Adrenal gland (tissue), 12 donors: ENCODE results near the gene FXYD2. TPM values are rescaled to one million over a fixed set of nuclear protein-coding genes. Genes with fewer than 3 reads are reported as not detected.

Source experiments
- DNase-seq, 7 donors: peaks; one replicate each; pipeline ENCODE4 v3.0.0-alpha.2; 2019 to 2020
- H3K27ac ChIP-seq, 5 donors: fragments of 200-600 bp; sonication (generic) in 4 of 5; 1 replicate in 3 of 5; 2 replicates in 2 of 5; pipeline versions ENCODE4 v1.5.1 to v1.8.0; 2016 to 2020; ENCODE audit warnings: mild to moderate bottlenecking in 1 of 5
- H3K27me3 ChIP-seq: fragments of 200-600 bp; 2 replicates; pipeline ENCODE4 v1.8.0; 2021
- H3K36me3 ChIP-seq, 2 donors: fragments of 200-600 bp; replicated peaks in 1 of 2; 1 replicate in 1 of 2; 2 replicates in 1 of 2; pipeline versions ENCODE4 v1.5.1 to v1.8.0; 2018 to 2022
- H3K4me1 ChIP-seq, 2 donors: fragments of 200-600 bp; replicated peaks in 1 of 2; 1 replicate in 1 of 2; 2 replicates in 1 of 2; pipeline versions ENCODE4 v1.5.1 to v1.8.0; 2018 to 2021
- H3K4me3 ChIP-seq, 4 donors: fragments of 200-600 bp; sonication (generic) in 3 of 4; one replicate each; pipeline ENCODE4 v1.5.1; 2016 to 2018
- H3K9me3 ChIP-seq, 3 donors: fragments of 200-600 bp; sonication (generic) in 1 of 3; replicated peaks in 1 of 3; 1 replicate in 2 of 3; 2 replicates in 1 of 3; pipeline versions ENCODE4 v1.5.1 to v1.8.0; 2016 to 2021
- CTCF ChIP-seq, 6 experiments: fragments of 450-650 bp in 4 of 6; fragments of 200-600 bp in 2 of 6; sonication (generic) in 1 of 6; IDR thresholded peaks; 1 replicate in 5 of 6; 2 replicates in 1 of 6; pipeline versions ENCODE4 v1.5.1 to v1.8.0; 2016 to 2021; ENCODE audit warnings: antibody characterized with exemption in 6 of 6, mild to moderate bottlenecking in 2 of 6, moderate library complexity in 1 of 6
- POLR2A ChIP-seq, 2 donors: fragments of 450-650 bp; IDR thresholded peaks; one replicate each; pipeline ENCODE4 v1.6.1; 2017; ENCODE audit warnings: antibody characterized with exemption in 2 of 2, mild to moderate bottlenecking in 2 of 2, moderate library complexity in 1 of 2
- WGBS, 4 donors: extraction: QIAGEN DNeasy Blood & Tissue Kit in 2 of 4; methylation state at CpG; one replicate each; pipeline versions ENCODE4 v1.1.5 to v1.1.7; 2013 to 2017; 5-methylcytosine and 5-hydroxymethylcytosine counted together
- intact Hi-C, 2 donors: fragments of 100-400 bp; cut with DNase I; formaldehyde crosslinking; loops; one replicate each; pipeline versions ENCODE4 v1.14.1 to v1.15.0; 2022 to 2023
- polyA plus RNA-seq, 3 donors: library from polyadenylated mRNA; stranded (reverse); fragments of 200-250 nt in 2 of 3; fragments of 350-450 nt in 1 of 3; fragmentation: Illumina TruSeq in 1 of 3; extraction: RNeasy Lipid Tissue Mini Kit (QIAGEN cat#74804) in 1 of 3; gene quantifications; one replicate each; pipeline ENCODE4 v1.2.3, GENCODE V29; 2013 to 2014
- total RNA-seq, 9 donors: library from RNA; depleted of rRNA in 4 of 9; stranded (reverse); fragments of >200 nt in 4 of 9; fragments of 120-200 nt in 1 of 9; fragmentation: NEBNext Ultra II Directional in 1 of 9; extraction: Animal tissue kit (Norgen Biotek cat#: 25700) in 1 of 9; gene quantifications; one replicate each; pipeline versions ENCODE4 v1.1.0 to v1.2.4, GENCODE V29; 2013 to 2023
- donor health status: healthy with polysubstance abuse.
- donor health status: Bipolar disorder and iron deficiency.
- donor health status: DM: yes; HTN: yes; CAD: no.
- donor health status: DM: no; HTN: no; CAD: no.
- donor health status: DM: no; HTN: no; CAD: no.
- donor health status: DM: yes; HTN: yes; CAD: no.

FXYD2 gene
- total and polyA plus RNA-seq, 12 donors = 0.27 to 11.3 (median 2.7) TPM; not detected in 2

GRCh38 chr11:117863383-117863782 is 38.8 kb upstream of the FXYD2 start:
- intact Hi-C loops = no loop called here
- 76 to 93% (median 78%) methylated on average over 1 of the region's 1 CpG for WGBS, 4 donors
- no peak overlapping the region for H3K4me3 ChIP-seq
- H3K27me3 ChIP-seq = no peaks in the 10 kb centered on the region
- no peak overlapping the region for H3K27ac ChIP-seq
- TF ChIP-seq POLR2A (IDR thresholded peaks at IDR 0.05) (no peak), CTCF (IDR thresholded peaks at IDR 0.05) (no peak)
- H3K36me3 ChIP-seq = no peaks in the 10 kb centered on the region
- no peak for DNase-seq
- peaks cover 0 to 35% of the 10 kb centered on the region in 2 donors for H3K4me1 ChIP-seq
- H3K9me3 ChIP-seq = no peaks in the 10 kb centered on the region

GRCh38 chr11:117862753-117863152 is 38.2 kb upstream of the FXYD2 start:
- no peak overlapping the region for H3K4me3 ChIP-seq
- H3K9me3 ChIP-seq = no peaks in the 10 kb centered on the region
- DNase-seq = no peak
- no peaks in the 10 kb centered on the region for H3K36me3 ChIP-seq
- TF ChIP-seq POLR2A (IDR thresholded peaks at IDR 0.05) = no peak
- no peak for TF ChIP-seq CTCF (IDR thresholded peaks at IDR 0.05)
- intact Hi-C loops = no loop called here
- H3K4me1 ChIP-seq = peaks cover 0 to 41% of the 10 kb centered on the region in 2 donors
- WGBS, 4 donors = 90 to 100% (median 100%) methylated on average over 1 of the region's 1 CpG; no CpG with 5 or more reads in 1 of the 4 donors
- H3K27me3 ChIP-seq = no peaks in the 10 kb centered on the region
- H3K27ac ChIP-seq = peak overlapping the region in 2 of 5 donors; percentile 64 to 74

GRCh38 chr11:117862019-117862725 is 37.6 kb upstream of the FXYD2 start:
- intact Hi-C loops = no loop called here
- H3K36me3 ChIP-seq = no peaks in the 10 kb centered on the region
- peak overlapping the region in 4 of 5 donors; percentile 36 to 74 (median 50) for H3K27ac ChIP-seq
- H3K4me1 ChIP-seq = peaks cover 0 to 45% of the 10 kb centered on the region in 2 donors
- peak in 3 of 7 donors; percentile 10 to 56 (median 21) for DNase-seq
- H3K9me3 ChIP-seq = no peaks in the 10 kb centered on the region
- no peak overlapping the region for H3K4me3 ChIP-seq
- TF ChIP-seq POLR2A (IDR thresholded peaks at IDR 0.05) (no peak), CTCF (IDR thresholded peaks at IDR 0.05) (no peak)
- WGBS, 4 donors = 46 to 68% (median 62%) methylated on average over 11 to 12 of the region's 12 CpGs
- H3K27me3 ChIP-seq = no peaks in the 10 kb centered on the region

- H3K27ac ChIP-seq = peak overlapping the region in 4 of 5 donors; percentile 36 to 74 (median 50)
- intact Hi-C loops = no loop called here
- no peaks in the 10 kb centered on the region for H3K36me3 ChIP-seq
- peaks cover 0 to 45% of the 10 kb centered on the region in 2 donors for H3K4me1 ChIP-seq
- DNase-seq = peak in 5 of 7 donors; percentile 29 to 87 (median 47)
- WGBS, 4 donors = 43 to 59% (median 48%) methylated on average over 11 to 13 of the region's 13 CpGs
- no peaks in the 10 kb centered on the region for H3K9me3 ChIP-seq
- TF ChIP-seq POLR2A (IDR thresholded peaks at IDR 0.05) (no peak), CTCF (IDR thresholded peaks at IDR 0.05) (no peak)
- H3K4me3 ChIP-seq = no peak overlapping the region
- H3K27me3 ChIP-seq = no peaks in the 10 kb centered on the region
Observed at GRCh38 chr11:117861151-117862018, 36.8 kb upstream of the FXYD2 start.
